Measurements from ENCODE around the gene FOXJ3. TPM values are rescaled to one million over a fixed set of nuclear protein-coding genes. Genes with fewer than 3 reads are reported as not detected.

Gene FOXJ3
- total RNA-seq, 1 experiment from 2014 or later, result 51.4 TPM

GRCh38 chr1:42288311-42288985 is 46.6 kb downstream of the FOXJ3 start:
- intact Hi-C loops (cut with micrococcal nuclease; ENCODE audit: unreplicated experiment), result no loop called here
- Mint-ChIP-seq H3K4me3 (ENCODE audit: low read depth, unreplicated experiment) (no peak overlapping the region), H3K27ac (ENCODE audit: unreplicated experiment) (no peak overlapping the region), H3K36me3 (ENCODE audit: insufficient read depth, unreplicated experiment) (no peaks in the 10 kb centered on the region), H3K4me1 (ENCODE audit: low read depth, unreplicated experiment) (peaks cover 23% of the 10 kb centered on the region), H3K27me3 (ENCODE audit: unreplicated experiment) (no peaks in the 10 kb centered on the region), H3K9me3 (ENCODE audit: low read depth, unreplicated experiment) (peaks cover 3% of the 10 kb centered on the region)
- TF ChIP-seq CTCF (IDR thresholded peaks at IDR 0.05; ENCODE audit: unreplicated experiment), result no peak
- DNase-seq, result no peak
- CTCF ChIA-PET, result no interaction called here
- no TSS peak for BruUV-seq (replicated peaks)

GRCh38 chr1:42282867-42283583 is 52.0 kb downstream of the FOXJ3 start:
- CTCF ChIA-PET, result no interaction called here
- intact Hi-C loops (cut with micrococcal nuclease; ENCODE audit: unreplicated experiment), result no loop called here
- Mint-ChIP-seq H3K4me3 (ENCODE audit: low read depth, unreplicated experiment) (no peak overlapping the region), H3K4me1 (ENCODE audit: low read depth, unreplicated experiment) (peaks cover 14% of the 10 kb centered on the region), H3K27ac (ENCODE audit: unreplicated experiment) (no peak overlapping the region), H3K36me3 (ENCODE audit: insufficient read depth, unreplicated experiment) (peaks cover 6% of the 10 kb centered on the region), H3K9me3 (ENCODE audit: low read depth, unreplicated experiment) (no peaks in the 10 kb centered on the region), H3K27me3 (ENCODE audit: unreplicated experiment) (no peaks in the 10 kb centered on the region)
- BruUV-seq (replicated peaks), result no TSS peak
- DNase-seq, result no peak
- TF ChIP-seq CTCF (IDR thresholded peaks at IDR 0.05; ENCODE audit: unreplicated experiment), result no peak

- CTCF ChIA-PET, result no interaction called here
Measured at GRCh38 chr1:42282024-42282579, 52.9 kb downstream of the FOXJ3 start.

GRCh38 chr1:42280821-42281220 is 54.2 kb downstream of the FOXJ3 start:
- BruUV-seq (replicated peaks), result no TSS peak
- Mint-ChIP-seq H3K27ac (ENCODE audit: unreplicated experiment) (no peak overlapping the region), H3K27me3 (ENCODE audit: unreplicated experiment) (no peaks in the 10 kb centered on the region), H3K4me3 (ENCODE audit: low read depth, unreplicated experiment) (no peak overlapping the region), H3K36me3 (ENCODE audit: insufficient read depth, unreplicated experiment) (peaks cover 9% of the 10 kb centered on the region), H3K9me3 (ENCODE audit: low read depth, unreplicated experiment) (no peaks in the 10 kb centered on the region), H3K4me1 (ENCODE audit: low read depth, unreplicated experiment) (peaks cover 14% of the 10 kb centered on the region)
- CTCF ChIA-PET, result interaction anchor here (0.6 to 0.7 kb wide), 3 partner anchors 12 to 789 kb away, joined by 3 read pairs; no protein-coding TSS in a partner anchor
- no peak for TF ChIP-seq CTCF (IDR thresholded peaks at IDR 0.05; ENCODE audit: unreplicated experiment)
- intact Hi-C loops (cut with micrococcal nuclease; ENCODE audit: unreplicated experiment), result no loop called here
- no peak for DNase-seq

More at GRCh38 chr1:42282024-42282579, 52.9 kb downstream of the FOXJ3 start:
- Mint-ChIP-seq H3K4me1 (ENCODE audit: low read depth, unreplicated experiment) (peaks cover 14% of the 10 kb centered on the region), H3K36me3 (ENCODE audit: insufficient read depth, unreplicated experiment) (peaks cover 9% of the 10 kb centered on the region), H3K4me3 (ENCODE audit: low read depth, unreplicated experiment) (no peak overlapping the region), H3K9me3 (ENCODE audit: low read depth, unreplicated experiment) (no peaks in the 10 kb centered on the region), H3K27me3 (ENCODE audit: unreplicated experiment) (no peaks in the 10 kb centered on the region), H3K27ac (ENCODE audit: unreplicated experiment) (no peak overlapping the region)
- TF ChIP-seq CTCF (IDR thresholded peaks at IDR 0.05; ENCODE audit: unreplicated experiment), result no peak
- BruUV-seq (replicated peaks), result no TSS peak
- intact Hi-C loops (cut with micrococcal nuclease; ENCODE audit: unreplicated experiment), result no loop called here
- no peak for DNase-seq

All from Calu3 (cell line).